ENCODE data around the gene ATP6V1G2.
A peak's percentile ranks its signal among the peaks of the same experiment; 100 is the strongest.

The ATP6V1G2 gene

DNA sequence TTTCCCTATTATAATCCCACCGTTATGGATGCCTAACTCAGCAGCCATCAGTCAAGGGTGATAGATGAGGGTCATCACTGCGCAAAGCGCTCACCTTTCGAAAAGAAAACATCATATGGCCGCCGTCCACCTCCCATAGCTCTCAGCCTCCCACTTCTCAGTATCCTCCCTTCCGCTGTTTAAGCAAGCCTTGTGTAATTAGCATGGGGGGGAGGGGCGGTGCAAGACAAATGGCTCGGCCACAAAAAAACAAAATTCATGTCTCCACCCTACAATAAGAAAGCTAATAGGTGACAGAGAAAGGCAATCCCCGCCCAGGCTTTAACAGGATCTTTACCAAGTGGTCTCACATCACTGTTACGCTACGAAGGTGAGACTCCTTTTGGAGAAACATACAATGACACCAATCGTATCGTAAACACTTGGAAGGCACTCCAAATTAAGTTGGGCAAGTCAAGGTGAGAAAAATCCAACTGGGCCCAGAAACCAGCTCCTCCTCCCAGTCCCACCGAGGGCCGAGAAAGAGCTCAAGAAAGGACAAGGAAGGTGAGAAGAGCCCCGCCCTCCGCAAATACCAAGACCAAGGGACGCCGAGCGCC, 5.2 kb downstream of the ATP6V1G2 start:
- no peak overlapping the region for H3K23ac ChIP-seq (ENCODE audit: low read length)
- peak; percentile 80 for DNase-seq
- peak overlapping the region; percentile 47 for H2BK120ac ChIP-seq (ENCODE audit: low read depth, low read length)
- peak overlapping the region; percentile 80 for H3K9ac ChIP-seq (ENCODE audit: low read length)
- peak overlapping the region; percentile 99 for H2BK5ac ChIP-seq (ENCODE audit: low read length)
- no CpG with 5 or more reads among the region's 21 CpGs for WGBS (ENCODE audit: extremely low coverage, insufficient coverage, low lambda C conversion rate)
- peak overlapping the region; percentile 74 for H3K4ac ChIP-seq (ENCODE audit: low read depth, low read length)
- H3K4me3 ChIP-seq (ENCODE audit: low read length), result peak overlapping the region; percentile 48
- peaks cover 5% of the 10 kb centered on the region for H3K4me1 ChIP-seq (ENCODE audit: control insufficient read depth, low read depth, low read length)
- peak overlapping the region; percentile 82 for H3K56ac ChIP-seq (ENCODE audit: low read length)
- peak overlapping the region; percentile 88 for H3K18ac ChIP-seq (ENCODE audit: low read length)
- peak overlapping the region; percentile 85 for H4K5ac ChIP-seq (ENCODE audit: low read length)
- H3K4me2 ChIP-seq (ENCODE audit: low read length), result peak overlapping the region; percentile 43
- no peak overlapping the region for H2BK15ac ChIP-seq (replicated peaks; ENCODE audit: low read depth)
- H3K27ac ChIP-seq (ENCODE audit: low read depth, low read length), result peak overlapping the region; percentile 79
- peak overlapping the region; percentile 16 for H4K8ac ChIP-seq (ENCODE audit: low read depth, low read length)
- peak overlapping the region; percentile 25 for H2AK5ac ChIP-seq (ENCODE audit: low read length)
- H3K79me1 ChIP-seq (ENCODE audit: low read length), result peaks cover 10% of the 10 kb centered on the region
- no peaks in the 10 kb centered on the region for H3K27me3 ChIP-seq (ENCODE audit: insufficient read depth, low read length, poor library complexity)
- H3K36me3 ChIP-seq (ENCODE audit: control insufficient read depth, insufficient read depth, low read length), result peaks cover 20% of the 10 kb centered on the region
- peaks cover 49% of the 10 kb centered on the region for H3K79me2 ChIP-seq (ENCODE audit: control insufficient read depth, insufficient read depth, low read length)

DNA sequence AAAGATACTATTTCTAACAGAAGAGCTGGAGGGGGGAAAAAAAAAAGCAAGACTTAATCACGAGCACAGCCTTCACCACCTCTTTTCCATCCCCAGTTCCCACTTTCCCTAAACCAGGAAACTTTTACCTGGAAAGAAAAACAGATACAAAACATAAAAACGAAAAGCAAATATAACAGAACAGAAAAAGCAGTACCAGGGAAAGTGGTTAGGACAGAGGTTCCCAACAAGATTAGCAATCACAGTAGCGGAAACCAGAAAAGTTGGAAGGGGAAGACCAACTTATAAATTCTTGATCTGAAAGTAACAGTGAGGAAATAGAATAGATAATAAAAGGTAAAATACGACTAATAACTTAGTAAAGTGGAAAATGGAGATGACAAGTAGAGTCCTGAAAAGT, 5.8 kb downstream of the ATP6V1G2 start:
- Histone ChIP-seq H3K27ac (ENCODE audit: low read depth, low read length) (no peak overlapping the region), H3K4ac (ENCODE audit: low read depth, low read length) (no peak overlapping the region), H2BK5ac (ENCODE audit: low read length) (no peak overlapping the region), H3K4me1 (ENCODE audit: control insufficient read depth, low read depth, low read length) (peaks cover 5% of the 10 kb centered on the region), H4K8ac (ENCODE audit: low read depth, low read length) (no peak overlapping the region), H3K18ac (ENCODE audit: low read length) (no peak overlapping the region), H3K79me1 (ENCODE audit: low read length) (peaks cover 12% of the 10 kb centered on the region), H4K5ac (ENCODE audit: low read length) (no peak overlapping the region), H3K36me3 (ENCODE audit: control insufficient read depth, insufficient read depth, low read length) (peaks cover 25% of the 10 kb centered on the region), H3K4me3 (ENCODE audit: low read length) (peak overlapping the region; percentile 48), H3K23ac (ENCODE audit: low read length) (no peak overlapping the region), H3K79me2 (ENCODE audit: control insufficient read depth, insufficient read depth, low read length) (peaks cover 54% of the 10 kb centered on the region), H2BK15ac (replicated peaks; ENCODE audit: low read depth) (no peak overlapping the region), H3K56ac (ENCODE audit: low read length) (peak overlapping the region; percentile 82), H2AK5ac (ENCODE audit: low read length) (no peak overlapping the region), H3K9ac (ENCODE audit: low read length) (peak overlapping the region; percentile 80), H3K27me3 (ENCODE audit: insufficient read depth, low read length, poor library complexity) (no peaks in the 10 kb centered on the region), H2BK120ac (ENCODE audit: low read depth, low read length) (no peak overlapping the region), H3K4me2 (ENCODE audit: low read length) (peak overlapping the region; percentile 43)
- no CpG with 5 or more reads among the region's 4 CpGs for WGBS (ENCODE audit: extremely low coverage, insufficient coverage, low lambda C conversion rate)
- no peak for DNase-seq

GRCh38 chr6:31538805-31539400, 7.5 kb downstream of the ATP6V1G2 start:
- no peak for DNase-seq

DNA sequence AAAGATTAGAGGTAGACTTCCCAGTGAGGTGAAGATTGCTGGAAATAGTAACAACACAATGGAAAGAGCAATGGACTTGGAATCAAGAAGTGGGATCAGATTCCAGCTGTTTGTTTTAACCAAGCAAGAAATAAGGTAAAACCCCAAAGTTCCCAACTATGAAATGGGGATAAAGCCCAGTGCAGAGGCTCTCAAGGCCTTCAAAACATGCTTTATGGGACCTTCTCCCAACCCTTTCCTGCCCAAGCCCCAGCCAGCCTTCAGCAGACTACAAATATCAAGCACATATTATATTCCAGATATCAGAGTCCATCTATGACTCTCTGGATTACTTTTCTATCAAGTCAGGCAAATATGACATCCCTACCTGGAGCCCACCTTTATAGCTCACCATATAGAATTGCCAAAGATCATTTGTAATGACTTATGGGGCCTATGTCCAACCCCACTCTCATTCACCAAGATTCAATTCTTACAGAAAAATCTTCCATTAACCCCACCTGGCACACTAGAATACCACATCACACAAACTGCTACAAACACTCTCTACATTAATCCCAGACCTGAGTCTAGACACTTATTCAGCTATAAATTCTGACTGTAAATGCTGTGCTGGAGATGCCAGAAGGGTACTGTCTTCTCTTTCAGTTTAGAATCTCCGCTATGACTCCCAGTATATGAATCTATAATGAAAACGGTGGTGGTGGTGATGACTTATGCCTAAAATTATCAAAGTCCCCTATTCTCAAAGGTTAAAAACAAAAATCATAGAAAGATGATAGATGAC, 10.7 kb downstream of the ATP6V1G2 start:
- H3K36me3 ChIP-seq (ENCODE audit: control insufficient read depth, insufficient read depth, low read length), result peaks cover 55% of the 10 kb centered on the region

More at GRCh38 chr6:31538805-31539400, 7.5 kb downstream of the ATP6V1G2 start:
- Histone ChIP-seq H3K56ac (ENCODE audit: low read length) (no peak overlapping the region), H3K9ac (ENCODE audit: low read length) (peak overlapping the region; percentile 80), H3K4me3 (ENCODE audit: low read length) (no peak overlapping the region), H3K4ac (ENCODE audit: low read depth, low read length) (no peak overlapping the region), H2AK5ac (ENCODE audit: low read length) (no peak overlapping the region), H3K4me2 (ENCODE audit: low read length) (peak overlapping the region; percentile 22), H3K36me3 (ENCODE audit: control insufficient read depth, insufficient read depth, low read length) (peaks cover 39% of the 10 kb centered on the region), H2BK15ac (replicated peaks; ENCODE audit: low read depth) (no peak overlapping the region), H2BK5ac (ENCODE audit: low read length) (no peak overlapping the region), H3K4me1 (ENCODE audit: control insufficient read depth, low read depth, low read length) (peaks cover 5% of the 10 kb centered on the region), H3K27me3 (ENCODE audit: insufficient read depth, low read length, poor library complexity) (no peaks in the 10 kb centered on the region), H3K23ac (ENCODE audit: low read length) (no peak overlapping the region), H3K18ac (ENCODE audit: low read length) (no peak overlapping the region), H3K79me1 (ENCODE audit: low read length) (peaks cover 22% of the 10 kb centered on the region), H4K8ac (ENCODE audit: low read depth, low read length) (no peak overlapping the region), H2BK120ac (ENCODE audit: low read depth, low read length) (no peak overlapping the region), H4K5ac (ENCODE audit: low read length) (no peak overlapping the region), H3K27ac (ENCODE audit: low read depth, low read length) (no peak overlapping the region), H3K79me2 (ENCODE audit: control insufficient read depth, insufficient read depth, low read length) (peaks cover 61% of the 10 kb centered on the region)
- no CpG with 5 or more reads among the region's 6 CpGs for WGBS (ENCODE audit: extremely low coverage, insufficient coverage, low lambda C conversion rate)

GRCh38 chr6:31534521-31535040, 11.8 kb downstream of the ATP6V1G2 start:
- no peak for DNase-seq
- H3K36me3 ChIP-seq (ENCODE audit: control insufficient read depth, insufficient read depth, low read length), result peaks cover 54% of the 10 kb centered on the region
- H2BK5ac ChIP-seq (ENCODE audit: low read length), result no peak overlapping the region
- peaks cover 34% of the 10 kb centered on the region for H3K79me1 ChIP-seq (ENCODE audit: low read length)
- no peak overlapping the region for H3K4me3 ChIP-seq (ENCODE audit: low read length)
- no peak overlapping the region for H3K18ac ChIP-seq (ENCODE audit: low read length)
- no peak overlapping the region for H3K56ac ChIP-seq (ENCODE audit: low read length)
- H3K4me1 ChIP-seq (ENCODE audit: control insufficient read depth, low read depth, low read length), result peaks cover 5% of the 10 kb centered on the region
- no peak overlapping the region for H4K5ac ChIP-seq (ENCODE audit: low read length)
- H3K4ac ChIP-seq (ENCODE audit: low read depth, low read length), result no peak overlapping the region
- H3K4me2 ChIP-seq (ENCODE audit: low read length), result no peak overlapping the region
- no peak overlapping the region for H2AK5ac ChIP-seq (ENCODE audit: low read length)
- no peak overlapping the region for H2BK15ac ChIP-seq (replicated peaks; ENCODE audit: low read depth)
- peaks cover 39% of the 10 kb centered on the region for H3K79me2 ChIP-seq (ENCODE audit: control insufficient read depth, insufficient read depth, low read length)
- H3K9ac ChIP-seq (ENCODE audit: low read length), result no peak overlapping the region
- no peaks in the 10 kb centered on the region for H3K27me3 ChIP-seq (ENCODE audit: insufficient read depth, low read length, poor library complexity)
- no peak overlapping the region for H4K8ac ChIP-seq (ENCODE audit: low read depth, low read length)
- no CpG with 5 or more reads among the region's 24 CpGs for WGBS (ENCODE audit: extremely low coverage, insufficient coverage, low lambda C conversion rate)
- no peak overlapping the region for H3K27ac ChIP-seq (ENCODE audit: low read depth, low read length)
- H2BK120ac ChIP-seq (ENCODE audit: low read depth, low read length), result no peak overlapping the region
- H3K23ac ChIP-seq (ENCODE audit: low read length), result no peak overlapping the region

More for the DNA sequence above, 10.7 kb downstream of the ATP6V1G2 start:
- H2BK120ac ChIP-seq (ENCODE audit: low read depth, low read length), result no peak overlapping the region
- no peak overlapping the region for H3K9ac ChIP-seq (ENCODE audit: low read length)
- H2AK5ac ChIP-seq (ENCODE audit: low read length), result no peak overlapping the region
- H3K79me2 ChIP-seq (ENCODE audit: control insufficient read depth, insufficient read depth, low read length), result peaks cover 51% of the 10 kb centered on the region
- H2BK5ac ChIP-seq (ENCODE audit: low read length), result no peak overlapping the region
- H3K4ac ChIP-seq (ENCODE audit: low read depth, low read length), result no peak overlapping the region
- H3K23ac ChIP-seq (ENCODE audit: low read length), result no peak overlapping the region
- H3K4me1 ChIP-seq (ENCODE audit: control insufficient read depth, low read depth, low read length), result peaks cover 5% of the 10 kb centered on the region
- H4K5ac ChIP-seq (ENCODE audit: low read length), result no peak overlapping the region
- no peaks in the 10 kb centered on the region for H3K27me3 ChIP-seq (ENCODE audit: insufficient read depth, low read length, poor library complexity)
- H3K56ac ChIP-seq (ENCODE audit: low read length), result no peak overlapping the region
- H3K79me1 ChIP-seq (ENCODE audit: low read length), result peaks cover 33% of the 10 kb centered on the region
- H3K4me3 ChIP-seq (ENCODE audit: low read length), result no peak overlapping the region
- H2BK15ac ChIP-seq (replicated peaks; ENCODE audit: low read depth), result no peak overlapping the region
- DNase-seq, result no peak
- no peak overlapping the region for H3K4me2 ChIP-seq (ENCODE audit: low read length)
- WGBS (ENCODE audit: extremely low coverage, insufficient coverage, low lambda C conversion rate), result no CpG with 5 or more reads among the region's 2 CpGs
- H3K27ac ChIP-seq (ENCODE audit: low read depth, low read length), result no peak overlapping the region
- no peak overlapping the region for H4K8ac ChIP-seq (ENCODE audit: low read depth, low read length)
- no peak overlapping the region for H3K18ac ChIP-seq (ENCODE audit: low read length)

Data from mesendoderm (in vitro differentiated cells).